Ramos (cell line): ENCODE measurements around the gene PRKACG.

Experiments
- in situ Hi-C: fragments of 300-500 bp; cut with MboI; formaldehyde crosslinking; loops from one replicate; pipeline ENCODE4 v1.14.3; 2022; ENCODE audit warnings: low sequenced_read_pairs; ENCODE audit not compliant: unreplicated experiment

PRKACG gene

DNA sequence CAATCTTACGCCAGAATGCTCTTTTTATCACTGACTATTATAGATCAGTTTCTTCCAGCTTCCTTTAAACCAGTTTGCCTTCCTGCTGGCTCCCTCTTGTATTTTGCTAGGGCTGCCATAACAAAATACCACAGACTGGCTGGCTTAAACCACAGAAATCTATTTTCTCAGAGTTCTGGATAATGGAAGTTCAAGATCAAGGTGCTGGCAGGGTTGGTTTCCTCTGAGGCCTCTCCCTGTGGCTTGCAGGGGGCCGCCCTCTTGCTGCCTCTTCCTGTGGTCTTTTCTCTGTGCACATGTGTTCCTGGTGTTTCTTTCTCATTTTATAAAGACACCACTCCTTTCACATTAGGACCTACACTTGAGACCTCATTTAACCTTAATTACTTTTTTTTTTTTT, 14.8 kb upstream of the PRKACG start:
- in situ Hi-C loops, result no loop called here

- in situ Hi-C loops, result no loop called here
Observed at GRCh38 chr9:69027355-69028097, 13.6 kb upstream of the PRKACG start.

DNA sequence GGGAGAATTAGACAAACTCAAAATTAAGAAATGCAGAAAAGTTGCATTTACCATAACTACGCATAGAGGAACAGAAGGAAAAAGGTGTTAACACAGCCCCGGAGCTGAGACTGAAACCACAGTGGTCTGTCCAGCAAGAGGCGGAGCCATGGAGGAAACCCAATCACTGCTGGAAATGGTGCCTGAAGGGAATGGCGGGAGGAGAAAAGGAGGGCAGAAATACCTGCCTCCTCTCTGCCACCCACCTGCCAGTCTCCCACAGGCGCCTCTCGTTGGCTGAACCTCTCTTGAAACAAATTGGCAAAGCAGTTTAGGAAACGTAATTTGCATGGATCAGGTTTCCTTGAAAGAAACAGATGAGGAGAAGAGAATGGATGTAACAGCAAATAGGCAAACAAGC, 9.7 kb upstream of the PRKACG start:
- in situ Hi-C loops, result no loop called here

DNA sequence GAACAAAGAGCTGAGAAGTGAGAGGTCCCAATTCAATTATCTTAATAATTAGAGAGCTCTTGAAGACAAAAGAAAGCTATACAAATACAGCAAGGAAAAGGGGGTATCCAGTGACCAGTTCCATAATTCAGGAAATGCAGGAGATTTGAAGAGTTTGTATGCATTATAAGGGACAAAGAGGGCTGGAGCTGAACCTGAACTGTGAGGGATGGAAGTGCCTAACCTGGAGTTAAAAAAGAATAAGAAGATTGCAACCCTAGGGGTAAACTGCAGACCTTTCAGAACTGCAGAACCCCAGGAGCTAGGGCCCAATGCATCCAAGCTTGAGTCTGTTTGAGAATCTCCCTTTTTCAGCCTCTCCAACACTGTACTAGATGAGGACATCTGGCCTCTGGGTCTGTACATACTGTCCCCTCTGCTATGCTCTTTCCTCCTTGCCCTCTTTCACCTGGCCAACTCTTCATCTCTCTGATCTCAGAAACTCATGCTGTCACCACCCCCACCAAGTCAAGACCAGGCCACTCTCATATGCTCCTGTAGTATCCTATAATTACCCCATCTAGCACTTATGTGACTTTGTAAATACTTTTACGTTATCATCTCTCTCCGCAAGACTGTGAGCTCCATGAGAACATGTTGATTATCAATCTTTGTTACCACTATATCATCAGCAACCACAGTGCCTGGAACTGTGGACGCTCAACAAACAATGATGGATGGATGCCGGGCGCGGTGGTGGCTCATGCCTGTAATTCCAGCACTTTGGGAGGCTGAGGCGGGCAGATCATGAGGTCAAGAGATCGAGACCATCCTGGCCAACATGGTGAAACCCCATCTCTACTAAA, 6.6 kb upstream of the PRKACG start:
- in situ Hi-C loops, result no loop called here

GRCh38 chr9:69019808-69020207, 5.9 kb upstream of the PRKACG start:
- in situ Hi-C loops, result no loop called here

DNA sequence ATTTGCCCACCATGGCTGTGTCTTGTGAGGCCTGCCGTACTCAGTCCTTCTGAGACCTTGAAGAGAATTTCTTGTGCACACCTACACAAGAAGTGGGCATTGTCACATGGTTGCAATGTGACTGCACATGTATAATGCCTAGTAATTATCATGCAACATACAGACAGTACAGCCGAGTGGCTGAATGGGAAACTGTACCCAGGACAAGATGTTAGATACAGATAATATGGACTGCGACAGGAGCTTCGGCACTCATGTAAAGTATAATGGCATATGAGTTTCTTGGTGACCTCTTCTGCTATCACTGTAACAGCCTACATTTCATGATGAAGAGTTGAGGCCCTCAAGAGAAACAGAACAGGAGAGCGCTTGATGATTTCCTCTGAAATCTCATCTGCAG, 4.8 kb upstream of the PRKACG start:
- in situ Hi-C loops, result no loop called here

DNA sequence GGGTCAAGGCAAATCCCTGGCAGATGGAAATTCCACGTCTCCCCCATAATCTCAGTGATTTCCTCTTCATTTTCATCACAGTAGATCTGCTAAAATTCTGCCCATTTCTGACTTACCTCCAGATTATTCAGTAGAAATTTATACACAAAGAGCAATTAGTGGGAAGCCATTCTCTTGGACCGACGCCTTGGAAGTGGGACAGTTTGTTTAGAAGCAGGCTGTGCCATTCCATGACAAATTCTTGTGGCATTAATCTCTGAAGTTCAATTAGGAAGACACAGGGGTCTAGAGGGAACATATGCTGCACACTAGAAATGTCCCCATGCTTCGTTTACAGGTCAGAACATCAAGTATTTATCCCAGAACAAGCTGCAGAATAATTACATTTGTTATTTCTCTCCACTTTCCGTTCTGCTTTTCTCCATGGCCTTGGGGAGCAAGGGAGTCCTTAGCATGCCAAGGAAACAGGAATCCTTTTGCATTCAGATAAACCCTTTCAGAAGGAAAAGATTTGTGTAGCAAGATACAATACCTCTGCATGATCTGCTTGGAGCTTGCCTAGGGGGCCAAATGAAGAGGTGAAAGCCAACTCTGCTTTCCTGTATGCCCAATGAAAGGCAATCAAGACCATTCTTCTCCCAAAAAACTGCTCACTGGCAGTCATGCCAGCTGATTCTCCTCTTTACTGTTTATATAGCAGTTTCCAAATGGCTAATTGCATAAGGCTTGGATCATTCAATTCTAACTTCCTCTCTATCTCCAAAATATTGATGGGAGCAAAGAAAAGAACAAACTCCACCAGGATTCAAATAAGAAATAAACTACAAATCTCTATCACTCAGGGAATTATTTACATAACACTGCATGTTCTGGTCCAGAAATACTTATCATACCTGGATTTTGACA, 2.5 kb upstream of the PRKACG start:
- in situ Hi-C loops, result no loop called here

- in situ Hi-C loops, result no loop called here
Observed at GRCh38 chr9:69013382-69013727, 558 bp downstream of the PRKACG start.

- in situ Hi-C loops, result no loop called here
Observed at GRCh38 chr9:69012696-69013381, 1.1 kb downstream of the PRKACG start.

DNA sequence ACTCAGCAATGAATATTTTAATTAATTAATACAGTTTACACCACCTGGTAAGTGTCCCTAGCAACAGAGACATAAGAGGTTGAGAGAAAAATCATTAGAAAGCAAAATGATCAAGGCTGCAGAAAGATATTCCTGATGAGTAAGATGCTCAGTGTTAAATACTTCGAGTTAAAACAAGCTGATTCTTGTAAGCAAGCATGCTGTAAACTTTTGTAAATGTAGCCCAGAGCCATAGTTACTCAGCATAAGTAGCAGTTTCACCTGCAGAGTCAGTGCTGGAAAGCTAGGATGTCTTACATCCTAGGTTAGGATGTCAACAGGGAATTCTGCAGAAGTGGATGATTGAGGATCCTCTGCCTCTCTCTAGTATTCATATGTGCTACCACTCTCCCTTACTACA, 4.2 kb downstream of the PRKACG start:
- in situ Hi-C loops, result no loop called here

DNA sequence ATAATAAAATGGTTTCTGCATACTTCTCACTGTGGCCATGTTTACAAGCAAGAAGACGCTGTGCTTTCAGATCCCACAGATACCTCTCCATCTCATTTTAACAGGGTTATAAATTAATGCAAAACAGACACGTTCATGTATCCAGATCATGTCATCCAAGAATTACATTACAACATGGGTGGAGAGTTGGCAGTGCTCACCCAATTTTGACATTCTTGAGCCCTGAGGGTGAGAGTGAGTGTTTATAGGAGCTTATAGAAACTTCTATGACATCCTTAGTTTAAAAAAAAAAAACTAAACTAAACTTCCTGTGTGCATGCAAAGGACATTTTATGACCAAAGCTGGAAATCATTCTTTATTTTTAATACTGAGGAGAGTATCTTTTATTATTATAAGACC, 9.1 kb downstream of the PRKACG start:
- in situ Hi-C loops, result loop anchor here (5.0 kb wide), 1 partner anchor 423 kb away; no protein-coding TSS in a partner anchor

DNA sequence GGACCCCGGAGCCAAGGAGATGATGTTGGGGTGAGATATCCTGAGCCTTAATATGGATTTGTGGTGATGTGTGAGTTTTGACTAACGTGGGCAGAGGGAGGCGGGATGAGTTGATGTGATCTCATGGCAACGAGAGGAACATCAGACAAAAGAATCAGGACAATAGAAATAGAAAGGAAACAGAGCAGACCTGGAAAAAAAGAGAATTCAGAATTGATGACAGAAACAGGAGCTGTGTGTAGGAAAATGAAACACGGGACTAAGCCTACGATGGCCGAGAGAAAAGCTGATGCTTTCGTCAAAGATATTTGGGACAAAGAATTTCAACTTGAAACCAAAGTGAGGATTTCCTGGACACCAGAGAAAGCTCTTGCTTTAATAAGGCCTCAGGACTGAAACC, 10.9 kb downstream of the PRKACG start:
- in situ Hi-C loops, result loop anchor here (5.0 kb wide), 1 partner anchor 421 kb away; no protein-coding TSS in a partner anchor

DNA sequence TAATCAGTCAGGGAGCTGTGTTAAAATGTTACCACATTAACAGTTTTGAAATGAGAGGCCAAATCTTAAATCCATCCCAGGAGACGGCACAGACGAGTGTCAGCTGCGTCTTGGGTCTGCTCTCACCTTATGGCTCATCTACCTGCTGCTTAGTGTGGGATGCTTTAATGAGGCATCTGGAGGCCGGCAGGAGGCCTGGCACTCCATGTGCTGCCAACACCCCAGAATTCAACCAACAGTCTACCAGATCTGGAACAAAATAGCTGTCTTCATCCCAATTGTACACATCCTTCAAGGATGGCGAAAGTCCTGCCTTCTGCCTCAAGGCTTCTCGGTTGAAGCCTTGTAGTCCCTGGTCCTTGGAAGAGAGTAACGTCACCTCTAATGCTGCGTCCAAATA, 12.0 kb downstream of the PRKACG start:
- in situ Hi-C loops, result loop anchor here (5.0 kb wide), 1 partner anchor 420 kb away; no protein-coding TSS in a partner anchor

DNA sequence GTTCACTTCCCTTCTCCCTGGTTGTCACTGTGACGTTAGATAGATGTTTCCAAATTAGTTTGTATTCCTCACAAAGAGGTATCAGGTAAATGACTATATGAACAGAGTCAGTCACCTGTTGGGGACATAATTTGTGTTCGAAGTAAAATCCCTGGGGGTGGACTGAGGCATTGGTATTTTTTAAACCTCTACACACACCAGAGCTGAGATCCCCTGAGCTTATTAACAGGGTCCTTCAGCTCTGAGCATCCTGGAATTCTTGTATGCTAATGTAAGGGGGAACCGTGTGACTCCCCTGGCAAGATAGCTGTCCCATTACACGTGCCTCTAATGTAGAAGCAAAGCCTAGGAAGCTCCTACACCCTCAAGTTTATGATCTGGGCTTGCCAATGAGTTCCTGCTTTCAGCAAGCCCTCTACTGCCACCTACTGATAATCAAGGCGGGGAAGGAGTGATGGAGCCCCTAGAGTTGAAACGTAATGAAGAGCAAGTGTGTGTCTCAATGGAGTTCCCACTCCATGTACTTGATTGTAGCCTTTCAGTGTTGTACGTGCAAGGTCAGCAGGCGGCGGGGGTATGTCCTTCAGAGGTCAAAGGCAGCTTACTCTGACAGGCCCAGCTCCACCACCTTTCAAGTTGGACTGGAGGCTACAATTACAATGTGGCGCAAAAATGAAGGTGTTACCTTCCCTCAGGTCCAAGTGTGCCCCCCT, 14.4 kb downstream of the PRKACG start:
- in situ Hi-C loops, result loop anchor here (5.0 kb wide), 1 partner anchor 417 kb away; no protein-coding TSS in a partner anchor

DNA sequence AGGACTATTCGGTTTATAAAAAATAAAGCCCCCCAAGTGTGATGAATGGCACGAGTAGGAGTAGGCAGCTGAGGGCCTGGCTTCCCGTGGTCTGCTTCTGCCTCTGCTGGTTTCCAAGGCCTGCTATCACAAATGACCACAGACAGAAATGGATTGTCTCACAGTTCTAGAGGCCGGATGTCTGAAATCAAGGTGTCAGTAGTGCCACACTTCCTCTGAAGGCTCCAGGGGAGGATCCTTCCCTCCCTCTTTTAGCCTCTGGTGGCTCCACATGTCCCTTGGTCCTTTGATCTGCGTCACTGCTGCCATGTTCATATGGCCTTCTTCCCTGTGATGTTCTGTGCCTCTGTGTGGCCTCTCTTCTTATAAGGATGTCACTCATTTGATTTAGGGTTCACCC, 15.1 kb downstream of the PRKACG start:
- in situ Hi-C loops, result no loop called here

DNA sequence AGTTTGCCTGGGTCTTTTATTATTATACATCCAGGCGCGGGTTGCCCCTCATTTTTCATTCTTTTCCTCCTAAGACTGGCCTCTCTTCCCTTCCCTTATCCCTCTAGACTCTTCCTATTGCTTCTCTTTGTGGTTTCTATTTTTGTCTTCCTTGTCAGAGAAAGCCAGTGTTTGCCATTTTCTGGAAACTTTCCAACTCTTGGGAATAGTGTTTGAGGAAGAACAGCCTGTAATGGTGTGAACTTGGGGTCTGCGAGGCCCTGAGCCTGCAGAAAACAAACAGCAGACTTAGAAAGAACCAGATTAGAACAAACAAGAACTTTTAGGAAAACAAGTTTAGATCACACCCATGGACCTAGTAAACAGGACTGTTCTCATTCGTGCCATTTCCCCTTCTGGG, 15.5 kb downstream of the PRKACG start:
- in situ Hi-C loops, result no loop called here

DNA sequence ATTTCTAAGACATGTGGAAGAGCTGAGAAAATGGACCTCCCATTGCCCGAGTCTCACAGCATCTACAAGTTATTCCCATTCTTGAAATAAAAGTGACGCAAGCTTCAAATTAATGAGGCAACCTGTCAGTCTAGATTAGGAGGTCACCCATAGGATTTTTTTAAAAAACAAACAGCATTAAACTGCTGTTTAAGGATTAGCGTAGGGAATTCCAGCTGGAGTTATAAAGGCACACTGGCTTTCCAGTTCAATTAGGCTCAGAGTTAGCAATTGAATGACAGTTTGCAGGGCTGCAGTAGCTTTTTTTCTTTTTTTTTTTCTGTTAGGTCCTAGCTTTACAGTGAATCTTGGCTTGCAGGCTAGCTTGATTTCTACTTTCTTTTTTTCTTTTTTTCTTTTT, 16.2 kb downstream of the PRKACG start:
- in situ Hi-C loops, result no loop called here

DNA sequence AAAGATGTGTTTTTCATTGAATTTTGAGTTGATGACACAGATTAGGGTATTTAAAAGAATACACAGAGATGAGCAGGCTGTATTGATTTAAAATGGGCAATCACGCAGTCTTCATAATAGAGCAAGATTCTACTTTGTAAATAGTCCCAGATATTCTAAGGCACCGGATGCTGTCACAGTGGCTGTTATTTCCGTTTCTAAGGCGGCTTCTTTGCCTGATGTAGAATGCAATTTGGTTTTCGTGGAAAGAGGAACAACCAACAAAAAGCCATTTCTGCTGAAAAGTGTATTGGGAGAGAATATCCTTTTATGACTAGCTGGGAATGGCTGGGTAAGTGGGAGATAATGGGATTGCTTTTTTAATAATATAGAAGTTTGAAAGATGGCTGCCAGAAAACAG, 17.5 kb downstream of the PRKACG start:
- in situ Hi-C loops, result no loop called here

DNA sequence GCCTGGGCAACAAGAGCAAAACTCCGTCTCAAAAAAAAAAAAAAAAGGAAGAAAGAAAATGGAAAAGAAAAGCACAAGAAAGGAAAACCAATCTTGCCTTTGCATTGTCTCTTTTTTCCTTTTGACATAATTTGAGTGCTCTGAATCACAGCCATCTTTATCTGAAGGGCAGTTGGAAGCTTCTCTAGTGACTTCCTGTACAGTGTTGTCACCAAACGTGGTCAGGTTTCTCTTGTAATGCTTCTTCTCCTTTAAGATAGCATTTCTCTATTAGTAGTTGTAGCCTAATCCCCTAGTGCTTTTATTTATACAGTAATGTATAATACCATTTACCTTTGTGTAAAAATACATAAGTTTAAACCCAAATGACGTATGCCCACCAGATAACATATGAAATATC, 18.1 kb downstream of the PRKACG start:
- in situ Hi-C loops, result no loop called here
